HepG2 (cell line): Measurements from ENCODE around the gene RBM47. TPM values are rescaled to one million over a fixed set of nuclear protein-coding genes. Genes with fewer than 3 reads are reported as not detected.
A peak's percentile ranks its signal among the peaks of the same experiment; 100 is the strongest.

Experiments used
- ARID2 ChIP-seq: sonication (generic); formaldehyde crosslinking; IDR thresholded peaks from 2 replicates; pipeline ENCODE4 v1.8.1; 2022; ENCODE audit warnings: mild to moderate bottlenecking, missing genetic modification reagents, borderline replicate concordance
- DNMT1 ChIP-seq: sonication (generic); formaldehyde crosslinking; IDR thresholded peaks from 2 replicates; pipeline ENCODE4 v1.5.1; 2020; ENCODE audit warnings: mild to moderate bottlenecking, missing genetic modification reagents
- HMG20A ChIP-seq: IDR thresholded peaks from 2 replicates; pipeline ENCODE4 v1.6.1; 2016; ENCODE audit warnings: borderline replicate concordance
- HNF4A ChIP-seq: sonication (generic); formaldehyde crosslinking; IDR thresholded peaks from 2 replicates; pipeline ENCODE4 v1.4.0; 2020; ENCODE audit warnings: missing genetic modification reagents
- HOXA3 ChIP-seq: sonication (generic); formaldehyde crosslinking; IDR thresholded peaks from 2 replicates; pipeline ENCODE4 v1.5.0; 2020; ENCODE audit warnings: missing genetic modification reagents
- HOXA9 ChIP-seq: sonication (generic); formaldehyde crosslinking; IDR thresholded peaks from 2 replicates; pipeline ENCODE4 v1.8.1; 2022; ENCODE audit warnings: missing genetic modification reagents, mild to moderate bottlenecking, moderate library complexity, borderline replicate concordance
- MEF2D ChIP-seq: sonication (generic); formaldehyde crosslinking; IDR thresholded peaks from 2 replicates; pipeline ENCODE4 v1.5.1; 2020; ENCODE audit warnings: mild to moderate bottlenecking, missing genetic modification reagents
- NFRKB ChIP-seq: fragments of 450-650 bp; IDR thresholded peaks from 2 replicates; pipeline ENCODE4 v1.6.1; 2017
- NFYB ChIP-seq: sonication (generic); formaldehyde crosslinking; IDR thresholded peaks from 2 replicates; pipeline ENCODE4 v1.4.0; 2020; ENCODE audit warnings: missing genetic modification reagents
- POLR2A ChIP-seq, 2 experiments: IDR thresholded peaks; 2 replicates each; pipeline ENCODE4 v1.6.1; 2011; ENCODE audit warnings: low read depth in 2 of 2, low read length in 2 of 2, mild to moderate bottlenecking in 1 of 2, moderate library complexity in 1 of 2; ENCODE audit not compliant: insufficient read depth in 1 of 2
- RXRB ChIP-seq: IDR thresholded peaks from 2 replicates; pipeline ENCODE4 v1.6.1; 2016; ENCODE audit warnings: borderline replicate concordance, missing genetic modification reagents, missing compliant biosample characterization
- SAP130 ChIP-seq: IDR thresholded peaks from 2 replicates; pipeline ENCODE4 v1.6.1; 2016; ENCODE audit warnings: low read depth
- TARDBP ChIP-seq: sonication (generic); formaldehyde crosslinking; IDR thresholded peaks from 2 replicates; pipeline ENCODE4 v1.8.0; 2022; ENCODE audit warnings: mild to moderate bottlenecking, missing genetic modification reagents
- TBP ChIP-seq: sonication (generic); formaldehyde crosslinking; IDR thresholded peaks from 2 replicates; pipeline ENCODE4 v1.5.0; 2020; ENCODE audit warnings: missing genetic modification reagents
- ZFP36L1 ChIP-seq: sonication (generic); formaldehyde crosslinking; IDR thresholded peaks from 2 replicates; pipeline ENCODE4 v1.8.0; 2022; ENCODE audit warnings: mild to moderate bottlenecking, missing genetic modification reagents, moderate library complexity
- ZNF205 ChIP-seq: IDR thresholded peaks from 2 replicates; pipeline ENCODE4 v1.6.1; 2018; ENCODE audit warnings: missing biosample characterization, missing genetic modification reagents
- ZNF207 ChIP-seq: fragments of 450-650 bp; IDR thresholded peaks from 2 replicates; pipeline ENCODE4 v1.6.1; 2016; ENCODE audit warnings: antibody characterized with exemption, borderline replicate concordance
- ZNF260 ChIP-seq: sonication (generic); formaldehyde crosslinking; IDR thresholded peaks from 2 replicates; pipeline ENCODE4 v1.4.0; 2020; ENCODE audit warnings: missing genetic modification reagents, low read depth, mild to moderate bottlenecking, borderline replicate concordance
- ZNF414 ChIP-seq: sonication (generic); formaldehyde crosslinking; IDR thresholded peaks from 2 replicates; pipeline ENCODE4 v1.5.0; 2020; ENCODE audit warnings: missing genetic modification reagents
- ZNF460 ChIP-seq: sonication (generic); formaldehyde crosslinking; IDR thresholded peaks from 2 replicates; pipeline ENCODE4 v1.5.1; 2020; ENCODE audit warnings: missing genetic modification reagents, mild to moderate bottlenecking, borderline replicate concordance
- ZSCAN12 ChIP-seq: sonication (generic); formaldehyde crosslinking; IDR thresholded peaks from 2 replicates; pipeline ENCODE4 v1.9.0; 2021; ENCODE audit warnings: mild to moderate bottlenecking, missing genetic modification reagents
- polyA plus RNA-seq, 8 experiments: library from polyadenylated mRNA; depleted of rRNA in 3 of 8; stranded (reverse) in 7 of 8; unstranded in 1 of 8; fragments of >200 nt; fragmentation: Illumina TruSeq in 4 of 8; extraction: Trizol in 4 of 8; gene quantifications; 2 replicates each; pipeline versions ENCODE4 v1.2.1 to v1.2.3, GENCODE V29; 2011 to 2016; ENCODE audit warnings: low read depth in 4 of 8, missing spikeins in 1 of 8, mixed read lengths in 1 of 8; ENCODE audit not compliant: insufficient read depth in 1 of 8
- total RNA-seq, 5 experiments: library from RNA; depleted of rRNA; stranded (reverse); fragments of >200 nt; fragmentation: Illumina TruSeq; extraction: Trizol; gene quantifications; 2 replicates each; pipeline ENCODE4 v1.2.3, GENCODE V29; 2016; ENCODE audit warnings: low read depth in 1 of 5
- TF ChIP-seq, protein P1 (sequence below): sonication (generic); formaldehyde crosslinking; IDR thresholded peaks from 2 replicates; pipeline ENCODE4 v1.4.0; 2020; ENCODE audit warnings: missing genetic modification reagents
- TF ChIP-seq, protein P2 (sequence below): sonication (generic); formaldehyde crosslinking; IDR thresholded peaks from 2 replicates; pipeline ENCODE4 v1.4.0; 2020; ENCODE audit warnings: missing genetic modification reagents, borderline replicate concordance
- TF ChIP-seq, protein P3 (sequence below): sonication (generic); formaldehyde crosslinking; IDR thresholded peaks from 2 replicates; pipeline ENCODE4 v1.5.1; 2020; ENCODE audit warnings: mild to moderate bottlenecking, missing genetic modification reagents, moderate library complexity
- TF ChIP-seq, protein P4 (sequence below): sonication (generic); formaldehyde crosslinking; IDR thresholded peaks from 2 replicates; pipeline ENCODE4 v1.4.0; 2020; ENCODE audit warnings: missing genetic modification reagents, borderline replicate concordance

RBM47 gene
- total and polyA plus RNA-seq, 2 of the 13 experiments (the other 11 are each of a cell fraction or from before 2014, with no cell fraction given), result 1.2 to 2.5 TPM

DNA sequence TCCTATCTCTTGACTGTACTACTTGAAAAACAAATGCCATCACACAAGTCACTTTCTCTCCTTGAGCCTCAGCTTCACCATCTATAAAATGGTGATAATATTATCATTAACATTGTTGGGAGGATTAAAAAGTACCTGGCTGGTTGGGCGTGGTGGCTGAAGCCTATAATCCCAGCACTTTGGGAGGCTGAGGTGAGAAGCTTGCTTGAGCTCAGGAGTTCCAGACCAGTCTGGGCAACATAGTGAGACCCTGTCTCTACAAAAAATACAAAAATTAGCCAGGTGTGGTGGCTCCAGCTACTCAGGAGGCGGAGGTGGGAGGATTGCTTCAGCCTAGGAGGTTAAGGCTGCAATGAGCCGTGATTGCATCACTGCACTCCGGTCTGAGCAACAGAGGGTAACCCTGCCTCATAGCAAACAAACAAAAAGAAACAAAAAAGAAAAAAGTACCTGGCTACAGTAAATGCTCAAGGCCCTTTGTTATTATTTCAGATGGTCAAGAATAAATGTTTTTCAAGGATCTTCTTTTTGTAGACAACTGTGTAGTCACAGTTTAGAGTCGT lies 174.2 kb downstream of the RBM47 start (continued):
- TF ChIP-seq, protein P1, sequence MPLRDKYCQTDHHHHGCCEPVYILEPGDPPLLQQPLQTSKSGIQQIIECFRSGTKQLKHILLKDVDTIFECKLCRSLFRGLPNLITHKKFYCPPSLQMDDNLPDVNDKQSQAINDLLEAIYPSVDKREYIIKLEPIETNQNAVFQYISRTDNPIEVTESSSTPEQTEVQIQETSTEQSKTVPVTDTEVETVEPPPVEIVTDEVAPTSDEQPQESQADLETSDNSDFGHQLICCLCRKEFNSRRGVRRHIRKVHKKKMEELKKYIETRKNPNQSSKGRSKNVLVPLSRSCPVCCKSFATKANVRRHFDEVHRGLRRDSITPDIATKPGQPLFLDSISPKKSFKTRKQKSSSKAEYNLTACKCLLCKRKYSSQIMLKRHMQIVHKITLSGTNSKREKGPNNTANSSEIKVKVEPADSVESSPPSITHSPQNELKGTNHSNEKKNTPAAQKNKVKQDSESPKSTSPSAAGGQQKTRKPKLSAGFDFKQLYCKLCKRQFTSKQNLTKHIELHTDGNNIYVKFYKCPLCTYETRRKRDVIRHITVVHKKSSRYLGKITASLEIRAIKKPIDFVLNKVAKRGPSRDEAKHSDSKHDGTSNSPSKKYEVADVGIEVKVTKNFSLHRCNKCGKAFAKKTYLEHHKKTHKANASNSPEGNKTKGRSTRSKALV (CRISPR knock-in tag), result no peak
- TF ChIP-seq ZNF207, result no peak
- TF ChIP-seq TARDBP, result no peak
- TF ChIP-seq, protein P2, sequence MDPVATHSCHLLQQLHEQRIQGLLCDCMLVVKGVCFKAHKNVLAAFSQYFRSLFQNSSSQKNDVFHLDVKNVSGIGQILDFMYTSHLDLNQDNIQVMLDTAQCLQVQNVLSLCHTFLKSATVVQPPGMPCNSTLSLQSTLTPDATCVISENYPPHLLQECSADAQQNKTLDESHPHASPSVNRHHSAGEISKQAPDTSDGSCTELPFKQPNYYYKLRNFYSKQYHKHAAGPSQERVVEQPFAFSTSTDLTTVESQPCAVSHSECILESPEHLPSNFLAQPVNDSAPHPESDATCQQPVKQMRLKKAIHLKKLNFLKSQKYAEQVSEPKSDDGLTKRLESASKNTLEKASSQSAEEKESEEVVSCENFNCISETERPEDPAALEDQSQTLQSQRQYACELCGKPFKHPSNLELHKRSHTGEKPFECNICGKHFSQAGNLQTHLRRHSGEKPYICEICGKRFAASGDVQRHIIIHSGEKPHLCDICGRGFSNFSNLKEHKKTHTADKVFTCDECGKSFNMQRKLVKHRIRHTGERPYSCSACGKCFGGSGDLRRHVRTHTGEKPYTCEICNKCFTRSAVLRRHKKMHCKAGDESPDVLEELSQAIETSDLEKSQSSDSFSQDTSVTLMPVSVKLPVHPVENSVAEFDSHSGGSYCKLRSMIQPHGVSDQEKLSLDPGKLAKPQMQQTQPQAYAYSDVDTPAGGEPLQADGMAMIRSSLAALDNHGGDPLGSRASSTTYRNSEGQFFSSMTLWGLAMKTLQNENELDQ, result no peak
- TF ChIP-seq MEF2D (CRISPR knock-in tag), result no peak
- no peak for TF ChIP-seq ARID2 (CRISPR knock-in tag)
- TF ChIP-seq RXRB, result 0 out of 2 replicates have a peak, but pooled peaks have one; percentile 13
- no peak for TF ChIP-seq POLR2A (IDR thresholded peaks at IDR 0.05; ENCODE audit: insufficient read depth in 1 of 2, low read depth in 2 of 2, low read length in 2 of 2)
- TF ChIP-seq ZNF414 (CRISPR knock-in tag), result no peak
- peak; percentile 32; the same call in 1 of the 2 replicates for TF ChIP-seq SAP130
- no peak for TF ChIP-seq DNMT1 (CRISPR knock-in tag)
- no peak for TF ChIP-seq ZSCAN12 (CRISPR knock-in tag)
- TF ChIP-seq, protein P3, sequence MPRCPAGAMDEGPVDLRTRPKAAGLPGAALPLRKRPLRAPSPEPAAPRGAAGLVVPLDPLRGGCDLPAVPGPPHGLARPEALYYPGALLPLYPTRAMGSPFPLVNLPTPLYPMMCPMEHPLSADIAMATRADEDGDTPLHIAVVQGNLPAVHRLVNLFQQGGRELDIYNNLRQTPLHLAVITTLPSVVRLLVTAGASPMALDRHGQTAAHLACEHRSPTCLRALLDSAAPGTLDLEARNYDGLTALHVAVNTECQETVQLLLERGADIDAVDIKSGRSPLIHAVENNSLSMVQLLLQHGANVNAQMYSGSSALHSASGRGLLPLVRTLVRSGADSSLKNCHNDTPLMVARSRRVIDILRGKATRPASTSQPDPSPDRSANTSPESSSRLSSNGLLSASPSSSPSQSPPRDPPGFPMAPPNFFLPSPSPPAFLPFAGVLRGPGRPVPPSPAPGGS, result no peak
- no peak for TF ChIP-seq TBP
- no peak for TF ChIP-seq HOXA3 (CRISPR knock-in tag)
- no peak for TF ChIP-seq ZNF205 (CRISPR knock-in tag)
- 0 out of 2 replicates have a peak, but pooled peaks have one; percentile 16 for TF ChIP-seq HMG20A (CRISPR knock-in tag)
- TF ChIP-seq, protein P4, sequence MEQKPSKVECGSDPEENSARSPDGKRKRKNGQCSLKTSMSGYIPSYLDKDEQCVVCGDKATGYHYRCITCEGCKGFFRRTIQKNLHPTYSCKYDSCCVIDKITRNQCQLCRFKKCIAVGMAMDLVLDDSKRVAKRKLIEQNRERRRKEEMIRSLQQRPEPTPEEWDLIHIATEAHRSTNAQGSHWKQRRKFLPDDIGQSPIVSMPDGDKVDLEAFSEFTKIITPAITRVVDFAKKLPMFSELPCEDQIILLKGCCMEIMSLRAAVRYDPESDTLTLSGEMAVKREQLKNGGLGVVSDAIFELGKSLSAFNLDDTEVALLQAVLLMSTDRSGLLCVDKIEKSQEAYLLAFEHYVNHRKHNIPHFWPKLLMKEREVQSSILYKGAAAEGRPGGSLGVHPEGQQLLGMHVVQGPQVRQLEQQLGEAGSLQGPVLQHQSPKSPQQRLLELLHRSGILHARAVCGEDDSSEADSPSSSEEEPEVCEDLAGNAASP (CRISPR knock-in tag), result 0 out of 2 replicates have a peak, but pooled peaks have one; percentile 41
- no peak for TF ChIP-seq HOXA9 (CRISPR knock-in tag)
- no peak for TF ChIP-seq ZNF260 (CRISPR knock-in tag)
- TF ChIP-seq HNF4A, result peak; percentile 18; the same call in 1 of the 2 replicates
- no peak for TF ChIP-seq NFRKB
- TF ChIP-seq ZNF460 (CRISPR knock-in tag), result no peak; the same call in 1 of the 2 replicates
- TF ChIP-seq ZFP36L1 (CRISPR knock-in tag), result no peak
- TF ChIP-seq NFYB (CRISPR knock-in tag), result no peak
